Stimulated activated CD8-positive, alpha-beta memory T cell treated with anti-CD3 and anti-CD28 coated beads, Interleukin-2, amount 100 ng/mL, for 1 hour (primary cell): Measurements from ENCODE around the gene MYO5C.
A peak's percentile ranks its signal among the peaks of the same experiment; 100 is the strongest.

Source experiments
- DNase-seq, 2 donors: peaks; one replicate each; pipeline ENCODE4 v3.0.0-alpha.2; 2020; ENCODE audit warnings: low read depth in 2 of 2

The MYO5C gene

GRCh38 chr15:52278636-52279367 lies 16.8 kb downstream of the MYO5C start:
- no peak for DNase-seq

GRCh38 chr15:52278135-52278534 lies 17.5 kb downstream of the MYO5C start:
- no peak for DNase-seq

- DNase-seq = no peak
Measured at GRCh38 chr15:52277575-52277974, 18.0 kb downstream of the MYO5C start.

- DNase-seq = no peak
Measured at GRCh38 chr15:52276256-52276770, 19.3 kb downstream of the MYO5C start.

- no peak for DNase-seq
Measured at GRCh38 chr15:52263563-52264282, 31.9 kb downstream of the MYO5C start.

- no peak for DNase-seq
Measured at GRCh38 chr15:52262364-52262763, 33.2 kb downstream of the MYO5C start.

- peak in 1 of 2 donors; percentile 13 for DNase-seq
Measured at GRCh38 chr15:52261498-52262242, 33.9 kb downstream of the MYO5C start.

GRCh38 chr15:52261026-52261425 lies 34.6 kb downstream of the MYO5C start:
- no peak for DNase-seq

GRCh38 chr15:52259503-52259902 lies 36.1 kb downstream of the MYO5C start:
- DNase-seq = no peak

- no peak for DNase-seq
Measured at GRCh38 chr15:52258461-52258860, 37.1 kb downstream of the MYO5C start.

GRCh38 chr15:52257734-52258062 lies 37.9 kb downstream of the MYO5C start:
- no peak for DNase-seq

GRCh38 chr15:52256930-52257733 lies 38.5 kb downstream of the MYO5C start:
- DNase-seq = no peak

GRCh38 chr15:52256366-52256765 lies 39.2 kb downstream of the MYO5C start:
- peak; percentile 50 for DNase-seq

GRCh38 chr15:52255935-52256334 lies 39.7 kb downstream of the MYO5C start:
- DNase-seq = no peak

GRCh38 chr15:52255008-52255407 lies 40.6 kb downstream of the MYO5C start:
- no peak for DNase-seq

GRCh38 chr15:52254391-52254790 lies 41.2 kb downstream of the MYO5C start:
- DNase-seq = no peak

GRCh38 chr15:52252781-52253180 lies 42.8 kb downstream of the MYO5C start:
- DNase-seq = no peak

- no peak for DNase-seq
Measured at GRCh38 chr15:52251144-52251860, 44.3 kb downstream of the MYO5C start.

- no peak for DNase-seq
Measured at GRCh38 chr15:52247461-52247860, 48.1 kb downstream of the MYO5C start.

- DNase-seq = no peak
Measured at GRCh38 chr15:52246686-52247431, 48.7 kb downstream of the MYO5C start.
